ENCODE measurements around the gene ANXA8L1.
"Not testable (repeated sequence)": the region's sequence is repeated elsewhere in the genome, so short reads cannot be mapped to it uniquely, and the experiment has no call there.

DNA sequence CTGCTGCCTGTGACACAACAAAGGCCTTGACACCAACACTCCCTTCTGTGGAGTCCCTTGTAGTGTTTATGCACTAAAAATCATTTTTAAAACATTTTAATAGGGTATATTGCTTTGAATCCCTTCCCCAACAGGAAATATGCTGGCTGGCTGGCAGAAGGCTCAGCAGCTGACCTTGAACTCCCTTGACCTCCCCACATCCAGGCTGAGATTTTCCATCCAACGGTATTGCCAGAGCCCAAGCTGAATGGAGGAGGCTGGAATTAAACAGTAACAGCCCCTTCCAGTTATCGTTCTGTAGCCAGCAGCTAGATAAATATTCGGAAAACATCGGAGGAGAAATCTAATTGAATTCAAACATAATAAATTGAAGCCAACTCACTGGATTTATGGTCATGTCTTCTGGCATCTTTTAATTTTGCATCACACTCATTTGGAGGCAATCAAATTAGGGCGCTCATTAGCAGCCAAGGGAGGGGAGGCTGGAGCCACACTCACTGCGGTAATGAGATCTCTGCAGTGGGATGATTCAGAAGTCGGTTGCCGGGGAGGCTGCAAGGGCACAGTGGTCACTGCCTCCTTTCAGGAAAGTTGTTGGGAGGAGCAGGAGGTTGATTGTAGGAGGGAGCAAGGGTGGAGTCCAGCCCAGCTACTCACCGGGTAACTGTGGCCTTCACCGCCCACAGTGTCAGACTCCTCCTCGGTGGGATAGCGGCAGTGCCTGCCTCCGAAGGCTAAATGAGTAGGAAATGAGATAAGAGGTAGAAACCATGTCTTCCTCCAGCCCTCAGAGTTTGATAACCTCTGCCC lies 44.2 kb downstream of the ANXA8L1 start:
- not testable (repeated sequence) for TF ChIP-seq ZFP1 (CRISPR knock-in tag; IDR thresholded peaks at IDR 0.05); CREB1 (IDR thresholded peaks at IDR 0.05); CREB1 (CRISPR knock-in tag; IDR thresholded peaks at IDR 0.05); ILF3 (IDR thresholded peaks at IDR 0.05; ENCODE audit: borderline replicate concordance); ETV1 (tag; conservative IDR thresholded peaks at IDR 0.05; ENCODE audit: low read depth); HNRNPL (IDR thresholded peaks at IDR 0.05; ENCODE audit: low read depth, low read length); CGGBP1 (CRISPR knock-in tag; IDR thresholded peaks at IDR 0.05)
- TF ChIP-seq, protein P1, sequence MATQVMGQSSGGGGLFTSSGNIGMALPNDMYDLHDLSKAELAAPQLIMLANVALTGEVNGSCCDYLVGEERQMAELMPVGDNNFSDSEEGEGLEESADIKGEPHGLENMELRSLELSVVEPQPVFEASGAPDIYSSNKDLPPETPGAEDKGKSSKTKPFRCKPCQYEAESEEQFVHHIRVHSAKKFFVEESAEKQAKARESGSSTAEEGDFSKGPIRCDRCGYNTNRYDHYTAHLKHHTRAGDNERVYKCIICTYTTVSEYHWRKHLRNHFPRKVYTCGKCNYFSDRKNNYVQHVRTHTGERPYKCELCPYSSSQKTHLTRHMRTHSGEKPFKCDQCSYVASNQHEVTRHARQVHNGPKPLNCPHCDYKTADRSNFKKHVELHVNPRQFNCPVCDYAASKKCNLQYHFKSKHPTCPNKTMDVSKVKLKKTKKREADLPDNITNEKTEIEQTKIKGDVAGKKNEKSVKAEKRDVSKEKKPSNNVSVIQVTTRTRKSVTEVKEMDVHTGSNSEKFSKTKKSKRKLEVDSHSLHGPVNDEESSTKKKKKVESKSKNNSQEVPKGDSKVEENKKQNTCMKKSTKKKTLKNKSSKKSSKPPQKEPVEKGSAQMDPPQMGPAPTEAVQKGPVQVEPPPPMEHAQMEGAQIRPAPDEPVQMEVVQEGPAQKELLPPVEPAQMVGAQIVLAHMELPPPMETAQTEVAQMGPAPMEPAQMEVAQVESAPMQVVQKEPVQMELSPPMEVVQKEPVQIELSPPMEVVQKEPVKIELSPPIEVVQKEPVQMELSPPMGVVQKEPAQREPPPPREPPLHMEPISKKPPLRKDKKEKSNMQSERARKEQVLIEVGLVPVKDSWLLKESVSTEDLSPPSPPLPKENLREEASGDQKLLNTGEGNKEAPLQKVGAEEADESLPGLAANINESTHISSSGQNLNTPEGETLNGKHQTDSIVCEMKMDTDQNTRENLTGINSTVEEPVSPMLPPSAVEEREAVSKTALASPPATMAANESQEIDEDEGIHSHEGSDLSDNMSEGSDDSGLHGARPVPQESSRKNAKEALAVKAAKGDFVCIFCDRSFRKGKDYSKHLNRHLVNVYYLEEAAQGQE (IDR thresholded peaks at IDR 0.05; ENCODE audit: borderline replicate concordance), result not testable (repeated sequence)
- TF ChIP-seq, protein P1 (CRISPR knock-in tag; IDR thresholded peaks at IDR 0.05; ENCODE audit: low read depth), result not testable (repeated sequence)
- TF ChIP-seq, protein P2, sequence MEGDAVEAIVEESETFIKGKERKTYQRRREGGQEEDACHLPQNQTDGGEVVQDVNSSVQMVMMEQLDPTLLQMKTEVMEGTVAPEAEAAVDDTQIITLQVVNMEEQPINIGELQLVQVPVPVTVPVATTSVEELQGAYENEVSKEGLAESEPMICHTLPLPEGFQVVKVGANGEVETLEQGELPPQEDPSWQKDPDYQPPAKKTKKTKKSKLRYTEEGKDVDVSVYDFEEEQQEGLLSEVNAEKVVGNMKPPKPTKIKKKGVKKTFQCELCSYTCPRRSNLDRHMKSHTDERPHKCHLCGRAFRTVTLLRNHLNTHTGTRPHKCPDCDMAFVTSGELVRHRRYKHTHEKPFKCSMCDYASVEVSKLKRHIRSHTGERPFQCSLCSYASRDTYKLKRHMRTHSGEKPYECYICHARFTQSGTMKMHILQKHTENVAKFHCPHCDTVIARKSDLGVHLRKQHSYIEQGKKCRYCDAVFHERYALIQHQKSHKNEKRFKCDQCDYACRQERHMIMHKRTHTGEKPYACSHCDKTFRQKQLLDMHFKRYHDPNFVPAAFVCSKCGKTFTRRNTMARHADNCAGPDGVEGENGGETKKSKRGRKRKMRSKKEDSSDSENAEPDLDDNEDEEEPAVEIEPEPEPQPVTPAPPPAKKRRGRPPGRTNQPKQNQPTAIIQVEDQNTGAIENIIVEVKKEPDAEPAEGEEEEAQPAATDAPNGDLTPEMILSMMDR (IDR thresholded peaks at IDR 0.05 in 2 of 3, conservative IDR thresholded peaks at IDR 0.05 in 1 of 3; ENCODE audit: insufficient read depth in 2 of 3, low read depth in 1 of 3, low read length in 3 of 3), result not testable (repeated sequence)

All from K562 (cell line).